ENCODE measurements around the gene CAT.

Gene CAT

GRCh38 chr11:34499719-34500500, 61.2 kb downstream of the CAT start:
- DNase-seq (ENCODE audit: extremely low read depth, insufficient read length), result no peak
- Histone ChIP-seq H3K27me3 (replicated peaks; ENCODE audit: control insufficient read depth, insufficient read depth, low read length) (no peaks in the 10 kb centered on the region), H3K36me3 (ENCODE audit: control insufficient read depth, insufficient read depth, low read length) (no peaks in the 10 kb centered on the region), H3K4me3 (replicated peaks; ENCODE audit: low read depth, low read length) (no peak overlapping the region)
- TF ChIP-seq CTCF (IDR thresholded peaks at IDR 0.05; ENCODE audit: insufficient read depth, low read length, poor library complexity, severe bottlenecking), result no peak

GRCh38 chr11:34501500-34501899, 62.8 kb downstream of the CAT start:
- Histone ChIP-seq H3K4me3 (replicated peaks; ENCODE audit: low read depth, low read length) (no peak overlapping the region), H3K27me3 (replicated peaks; ENCODE audit: control insufficient read depth, insufficient read depth, low read length) (no peaks in the 10 kb centered on the region), H3K36me3 (ENCODE audit: control insufficient read depth, insufficient read depth, low read length) (no peaks in the 10 kb centered on the region)
- no peak for TF ChIP-seq CTCF (IDR thresholded peaks at IDR 0.05; ENCODE audit: insufficient read depth, low read length, poor library complexity, severe bottlenecking)
- DNase-seq (ENCODE audit: extremely low read depth, insufficient read length), result no peak

GRCh38 chr11:34501949-34502348, 63.2 kb downstream of the CAT start:
- no peaks in the 10 kb centered on the region for H3K27me3 ChIP-seq (replicated peaks; ENCODE audit: control insufficient read depth, insufficient read depth, low read length)
- no peak overlapping the region for H3K4me3 ChIP-seq (replicated peaks; ENCODE audit: low read depth, low read length)
- DNase-seq (ENCODE audit: extremely low read depth, insufficient read length), result no peak
- H3K36me3 ChIP-seq (ENCODE audit: control insufficient read depth, insufficient read depth, low read length), result no peaks in the 10 kb centered on the region
- no peak for TF ChIP-seq CTCF (IDR thresholded peaks at IDR 0.05; ENCODE audit: insufficient read depth, low read length, poor library complexity, severe bottlenecking)

GRCh38 chr11:34502949-34503348, 64.2 kb downstream of the CAT start:
- no peaks in the 10 kb centered on the region for H3K27me3 ChIP-seq (replicated peaks; ENCODE audit: control insufficient read depth, insufficient read depth, low read length)
- no peaks in the 10 kb centered on the region for H3K36me3 ChIP-seq (ENCODE audit: control insufficient read depth, insufficient read depth, low read length)
- TF ChIP-seq CTCF (IDR thresholded peaks at IDR 0.05; ENCODE audit: insufficient read depth, low read length, poor library complexity, severe bottlenecking), result no peak
- no peak for DNase-seq (ENCODE audit: extremely low read depth, insufficient read length)
- no peak overlapping the region for H3K4me3 ChIP-seq (replicated peaks; ENCODE audit: low read depth, low read length)

- DNase-seq (ENCODE audit: extremely low read depth, insufficient read length), result no peak
- no peaks in the 10 kb centered on the region for H3K27me3 ChIP-seq (replicated peaks; ENCODE audit: control insufficient read depth, insufficient read depth, low read length)
- no peak overlapping the region for H3K4me3 ChIP-seq (replicated peaks; ENCODE audit: low read depth, low read length)
- H3K36me3 ChIP-seq (ENCODE audit: control insufficient read depth, insufficient read depth, low read length), result no peaks in the 10 kb centered on the region
- TF ChIP-seq CTCF (IDR thresholded peaks at IDR 0.05; ENCODE audit: insufficient read depth, low read length, poor library complexity, severe bottlenecking), result no peak
Observed at GRCh38 chr11:34505874-34506273, 67.1 kb downstream of the CAT start.

Data from GM06990 (cell line).